HG03575 (cell line): ENCODE data around the gene SERPINB5.

ENCODE experiments used
- ATAC-seq: cut with Tn5 transposase; IDR thresholded peaks from one replicate; pipeline ENCODE4 v1.9.1; 2021; ENCODE audit not compliant: unreplicated experiment, insufficient number of reproducible peaks, low FRiP score; ENCODE audit errors: extremely low read depth

Gene SERPINB5

GRCh38 chr18:63465059-63465458, 11.7 kb upstream of the SERPINB5 start:
- no peak for ATAC-seq

GRCh38 chr18:63467699-63468098, 9.1 kb upstream of the SERPINB5 start:
- no peak for ATAC-seq

DNA sequence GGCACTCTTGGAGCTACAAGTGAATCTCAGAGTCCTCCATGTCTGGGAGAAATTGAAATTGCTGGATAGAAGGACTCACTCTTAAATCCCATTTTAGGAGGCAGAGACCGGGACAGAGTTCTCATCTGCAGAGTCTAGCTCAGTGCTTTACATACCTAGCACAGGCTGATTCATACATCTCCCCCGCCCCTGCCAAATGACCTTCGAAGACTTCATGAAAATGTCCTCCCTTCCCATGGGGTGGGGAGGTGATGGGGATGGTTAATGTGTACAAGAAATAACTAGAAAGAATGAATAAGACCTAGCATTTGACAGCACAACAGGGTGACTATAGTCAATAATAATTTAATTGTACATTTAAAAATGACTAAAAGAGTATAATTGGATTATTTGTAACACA, 8.2 kb upstream of the SERPINB5 start:
- no peak for ATAC-seq

- no peak for ATAC-seq
Measured at GRCh38 chr18:63470751-63471150, 6.0 kb upstream of the SERPINB5 start.

- ATAC-seq = no peak
Measured at GRCh38 chr18:63472380-63472779, 4.4 kb upstream of the SERPINB5 start.

DNA sequence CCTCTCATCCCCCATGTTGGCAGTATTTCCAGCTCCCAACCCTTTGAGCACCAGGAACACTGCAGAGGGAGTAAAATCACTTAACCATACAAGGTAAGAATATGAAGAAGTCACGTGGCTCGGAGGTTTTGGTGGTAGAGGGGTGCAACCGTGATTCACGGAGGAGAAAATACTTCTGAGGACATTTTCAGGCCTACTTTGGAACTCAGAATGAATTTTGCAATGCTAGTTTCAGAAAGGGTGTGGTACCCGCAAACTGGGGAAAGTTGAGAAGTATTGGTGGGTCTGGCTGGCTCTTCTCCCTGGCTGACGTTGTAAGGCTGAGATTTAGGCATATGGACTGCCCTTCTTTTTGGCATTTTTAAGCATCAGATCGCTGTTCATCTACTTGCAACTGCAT, 442 bp downstream of the SERPINB5 start:
- ATAC-seq = no peak

GRCh38 chr18:63477968-63478367, 1.2 kb downstream of the SERPINB5 start:
- no peak for ATAC-seq

- no peak for ATAC-seq
Measured at GRCh38 chr18:63479826-63480225, 3.1 kb downstream of the SERPINB5 start.

- ATAC-seq = no peak
Measured at GRCh38 chr18:63480476-63480875, 3.7 kb downstream of the SERPINB5 start.

DNA sequence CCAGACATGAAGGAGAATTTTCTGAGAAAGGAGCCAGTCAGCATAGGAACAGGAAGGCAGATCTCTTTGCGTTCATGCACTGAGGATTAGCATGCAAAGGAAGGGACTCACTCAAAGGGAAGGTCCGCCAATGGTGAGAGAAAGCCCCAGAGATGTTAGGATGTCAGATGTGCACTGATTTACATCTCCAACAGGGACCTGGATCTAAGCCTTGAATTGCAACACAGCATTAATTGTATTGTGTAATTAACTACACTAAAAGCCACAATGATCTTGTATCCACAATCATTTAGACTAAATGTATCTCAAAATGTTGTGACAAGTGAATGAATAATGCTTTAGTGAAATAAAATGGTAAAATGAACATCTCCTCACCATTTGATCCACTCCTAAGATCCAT, 4.2 kb downstream of the SERPINB5 start:
- no peak for ATAC-seq

- ATAC-seq = no peak
Measured at GRCh38 chr18:63487676-63488075, 10.9 kb downstream of the SERPINB5 start.

DNA sequence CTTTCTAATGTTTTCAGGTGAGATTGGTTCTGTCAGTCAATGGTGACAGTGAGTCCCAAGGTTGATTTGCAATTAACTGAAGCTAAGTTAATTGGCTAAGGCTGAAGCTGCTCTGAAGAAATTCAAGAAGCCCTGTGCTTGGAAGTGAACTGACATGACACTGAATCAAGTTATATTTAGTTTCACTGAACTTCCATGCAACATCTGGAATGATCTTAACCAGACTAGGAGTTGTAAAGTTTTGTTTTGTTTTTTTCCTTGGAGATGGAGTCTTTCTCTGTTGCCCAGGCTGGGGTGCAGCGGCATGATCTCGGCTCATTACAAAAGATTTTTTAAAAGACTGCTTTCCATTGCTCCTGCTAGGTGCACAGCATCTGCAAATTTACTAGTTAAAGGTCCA, 11.4 kb downstream of the SERPINB5 start:
- no peak for ATAC-seq

- ATAC-seq = no peak
Measured at GRCh38 chr18:63492851-63493250, 16.1 kb downstream of the SERPINB5 start.

- no peak for ATAC-seq
Measured at GRCh38 chr18:63495675-63496074, 18.9 kb downstream of the SERPINB5 start.

DNA sequence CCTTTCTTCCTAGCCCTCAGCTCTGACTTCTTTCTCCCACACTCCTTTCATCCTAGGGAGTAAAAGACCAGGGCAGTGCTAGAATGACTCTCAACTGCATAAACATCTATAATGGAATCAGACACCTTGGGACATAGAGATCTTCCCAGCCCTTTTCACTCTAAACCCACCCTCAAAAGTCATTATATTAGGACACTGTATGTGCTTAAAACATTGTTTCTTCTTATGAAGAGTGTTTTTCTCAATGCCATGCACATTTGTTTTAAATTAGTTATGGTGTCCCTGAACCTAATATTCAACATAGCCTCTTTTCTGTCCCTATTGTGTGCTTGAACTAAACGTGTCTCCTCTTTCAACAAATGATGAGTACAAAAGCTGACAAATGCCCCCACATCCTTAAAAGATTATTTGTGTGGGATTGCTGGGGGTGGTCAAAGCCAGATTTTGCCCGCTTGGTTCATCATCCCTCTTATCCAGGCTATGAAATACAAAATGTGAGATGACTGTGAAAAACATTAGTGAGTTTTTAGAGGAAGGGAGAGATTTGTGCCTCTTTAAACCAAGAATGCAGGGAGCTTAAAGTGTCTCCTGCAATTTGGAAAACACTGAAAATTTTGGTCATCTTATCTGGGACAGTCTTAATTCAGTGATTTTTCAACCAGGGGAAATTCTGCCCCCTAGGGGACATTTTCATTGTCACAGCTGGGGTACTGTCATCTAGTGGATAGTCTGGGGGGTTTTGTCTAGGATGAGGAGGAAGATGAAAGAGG, 29.0 kb downstream of the SERPINB5 start:
- ATAC-seq = no peak

GRCh38 chr18:63506336-63506646, 29.5 kb downstream of the SERPINB5 start:
- ATAC-seq = no peak

GRCh38 chr18:63508596-63508995, 31.8 kb downstream of the SERPINB5 start:
- ATAC-seq = no peak

GRCh38 chr18:63511285-63511684, 34.5 kb downstream of the SERPINB5 start:
- ATAC-seq = no peak

- no peak for ATAC-seq
Measured at GRCh38 chr18:63514326-63514725, 37.6 kb downstream of the SERPINB5 start.

DNA sequence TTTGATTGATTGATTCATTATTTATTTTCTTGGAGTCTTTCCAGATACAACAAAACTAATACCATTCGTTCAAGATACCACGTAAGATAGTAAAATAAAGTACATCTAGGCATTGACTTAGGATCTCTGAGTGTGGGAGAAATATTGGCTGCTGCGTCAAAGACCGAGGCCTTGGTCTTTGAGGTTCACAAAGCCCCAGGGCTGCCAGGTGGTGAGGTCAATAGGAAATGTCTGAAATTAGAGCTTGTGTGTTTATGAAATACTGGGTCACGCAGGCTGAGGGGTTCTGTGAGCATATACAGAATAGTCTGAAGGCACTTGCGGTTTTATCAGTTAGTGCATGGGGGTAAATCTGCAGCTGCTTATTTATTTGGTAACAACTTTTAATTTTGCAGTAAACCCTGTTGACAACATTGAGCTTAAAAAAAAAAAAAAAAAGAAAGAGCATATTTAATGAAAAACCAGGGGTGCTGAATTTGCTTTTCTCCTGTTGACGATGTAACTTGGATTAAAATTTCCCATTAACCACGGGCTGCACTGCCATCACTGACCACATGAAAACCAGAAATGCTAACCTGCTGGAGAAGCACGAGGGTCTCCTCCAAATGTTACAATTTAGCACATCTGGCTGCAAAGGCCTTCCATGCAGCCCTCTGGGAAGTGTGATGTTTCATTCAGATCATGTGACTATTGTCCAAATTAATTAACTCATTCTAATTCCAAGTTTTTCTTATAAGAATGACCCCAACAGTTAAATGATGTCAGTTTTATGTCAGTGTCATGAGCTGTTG, 38.3 kb downstream of the SERPINB5 start:
- no peak for ATAC-seq

DNA sequence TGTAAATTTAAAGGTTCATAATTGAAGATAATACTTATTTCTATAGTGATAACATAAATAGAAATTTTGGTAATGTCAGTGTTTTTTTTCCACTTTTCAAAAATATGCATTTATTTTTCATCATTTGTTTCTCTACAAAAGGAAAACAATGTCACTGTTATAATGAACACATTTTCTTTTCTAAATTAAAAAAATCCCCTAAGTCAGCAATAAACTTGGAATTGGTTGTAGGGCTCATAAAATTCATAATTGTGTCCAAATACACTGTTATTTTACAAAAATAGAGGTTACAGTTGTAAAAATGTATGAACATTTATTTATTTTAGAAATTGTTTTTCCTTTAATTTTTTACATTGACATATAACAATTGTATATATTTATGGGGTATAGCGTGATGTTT, 39.0 kb downstream of the SERPINB5 start:
- no peak for ATAC-seq
